Embryonic facial prominence (tissue), 1 donor: ENCODE results near the gene SIN3B.
A peak's percentile ranks its signal among the peaks of the same experiment; 100 is the strongest.

Experiments used
- DNase-seq: peaks from one replicate; pipeline ENCODE4 v3.0.0-alpha.2; 2016; ENCODE audit errors: extremely low spot score

The SIN3B gene

DNA sequence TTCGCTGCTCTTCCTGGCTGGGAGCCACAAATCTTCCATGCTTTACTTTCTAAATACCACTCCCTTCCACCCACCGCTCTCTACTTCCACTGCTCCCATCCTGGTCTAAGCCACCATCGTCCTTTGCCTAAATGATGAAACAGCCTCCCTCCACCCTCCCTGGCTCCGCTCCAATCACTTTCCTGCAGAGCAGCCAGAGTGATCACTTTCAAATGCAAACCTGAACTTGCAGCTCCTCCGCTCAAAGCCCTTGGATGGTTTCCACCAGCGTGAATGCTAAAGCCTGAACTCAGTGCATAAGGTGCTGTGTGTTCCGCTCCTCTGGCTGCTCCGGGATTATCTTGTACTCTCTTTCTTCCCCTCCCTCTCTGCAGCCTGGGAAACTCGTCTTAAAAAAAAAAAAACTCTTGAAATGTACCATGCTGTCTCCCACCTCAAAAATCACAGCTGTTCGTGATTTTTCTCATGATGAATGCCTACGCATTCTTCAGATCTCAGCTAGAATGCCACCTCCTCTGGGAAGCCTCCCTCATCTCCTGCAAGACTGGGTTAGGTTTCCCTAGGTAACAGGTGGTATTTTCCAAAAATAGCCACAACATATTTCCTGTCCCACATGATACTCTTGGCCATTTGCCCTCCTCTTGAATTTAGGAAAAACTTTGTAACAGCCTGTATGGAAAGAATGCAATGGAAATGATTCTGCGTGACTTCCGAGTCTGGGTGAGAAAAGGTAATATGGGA is 3.7 kb upstream of the SIN3B start:
- peak; percentile 25 for DNase-seq

DNA sequence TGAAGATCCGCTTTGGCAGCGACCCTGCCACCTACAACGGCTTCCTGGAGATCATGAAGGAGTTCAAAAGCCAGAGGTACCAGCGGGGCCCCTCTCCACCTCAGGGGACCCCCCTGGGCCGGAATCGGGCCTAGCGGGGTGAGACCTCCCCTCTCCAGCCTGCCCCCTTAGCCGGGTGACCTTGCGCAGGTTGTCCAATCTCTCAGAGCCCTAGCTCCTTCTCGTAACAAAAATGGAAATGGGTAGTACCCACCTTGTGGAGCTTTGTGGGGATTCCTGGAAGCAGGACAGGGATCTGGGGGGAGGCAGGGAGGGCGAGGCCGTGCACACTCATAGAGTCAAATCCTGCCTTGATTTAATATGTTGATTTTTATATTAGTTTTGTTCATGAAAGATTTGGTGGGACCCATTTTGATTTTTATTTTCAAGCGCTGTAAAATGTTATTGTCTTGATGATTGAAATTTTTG is 658 bp downstream of the SIN3B start:
- no peak for DNase-seq

DNA sequence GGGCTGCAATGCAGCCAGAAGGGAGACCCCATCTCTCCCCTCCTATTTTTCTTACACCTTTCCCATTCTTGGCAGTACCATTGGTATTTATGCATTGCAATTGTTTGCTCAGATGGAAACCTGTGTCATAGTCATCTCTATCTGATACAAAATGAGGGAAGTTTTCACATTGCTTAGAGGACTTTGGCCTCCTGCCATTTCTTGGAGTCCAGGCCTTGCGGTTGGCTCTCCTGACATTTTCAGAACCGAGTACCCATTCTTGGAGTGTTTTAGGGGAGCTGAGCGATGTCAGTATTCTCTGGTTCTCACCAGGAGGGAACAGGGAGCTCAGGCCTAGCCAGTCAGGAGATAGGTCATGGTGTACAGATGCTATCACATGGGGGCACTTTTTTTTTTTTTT is 1.5 kb downstream of the SIN3B start:
- no peak for DNase-seq

DNA sequence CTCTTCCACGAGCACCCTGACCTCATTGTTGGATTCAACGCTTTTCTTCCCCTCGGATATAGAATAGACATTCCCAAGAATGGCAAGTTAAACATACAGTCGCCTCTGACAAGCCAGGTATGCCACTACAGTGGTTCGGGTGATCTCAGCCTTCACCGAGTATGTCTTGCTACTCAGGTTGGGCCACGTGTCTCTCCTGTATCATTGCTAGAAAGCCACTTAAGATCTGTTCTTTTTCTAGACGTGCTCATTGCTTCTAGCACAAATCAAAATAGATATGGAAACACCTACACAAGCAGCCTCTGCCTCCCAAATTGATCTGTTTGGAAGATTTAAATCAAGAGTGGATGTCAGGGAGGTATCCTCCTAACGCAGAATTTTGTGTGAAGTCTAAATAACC is 2.3 kb downstream of the SIN3B start:
- DNase-seq = no peak

DNA sequence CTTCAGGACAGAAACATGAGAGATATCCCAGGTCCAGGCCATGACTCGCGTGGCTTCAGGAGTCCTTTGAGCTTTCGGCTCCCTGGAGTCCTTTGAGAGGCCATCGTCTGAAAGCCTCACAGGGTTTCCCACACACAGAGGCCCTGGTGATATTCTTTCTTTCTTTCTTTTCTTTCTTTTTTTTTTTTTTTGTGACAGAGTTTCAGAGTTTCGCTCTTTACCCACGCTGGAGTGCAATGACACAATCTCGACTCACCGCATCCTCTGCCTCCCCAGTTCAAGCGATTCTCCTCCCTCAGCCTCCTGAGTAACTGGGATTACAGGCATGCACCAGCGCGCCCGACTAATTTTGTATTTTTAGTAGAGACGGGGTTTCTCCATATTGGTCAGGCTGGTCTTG is 5.5 kb downstream of the SIN3B start:
- DNase-seq = no peak

DNA sequence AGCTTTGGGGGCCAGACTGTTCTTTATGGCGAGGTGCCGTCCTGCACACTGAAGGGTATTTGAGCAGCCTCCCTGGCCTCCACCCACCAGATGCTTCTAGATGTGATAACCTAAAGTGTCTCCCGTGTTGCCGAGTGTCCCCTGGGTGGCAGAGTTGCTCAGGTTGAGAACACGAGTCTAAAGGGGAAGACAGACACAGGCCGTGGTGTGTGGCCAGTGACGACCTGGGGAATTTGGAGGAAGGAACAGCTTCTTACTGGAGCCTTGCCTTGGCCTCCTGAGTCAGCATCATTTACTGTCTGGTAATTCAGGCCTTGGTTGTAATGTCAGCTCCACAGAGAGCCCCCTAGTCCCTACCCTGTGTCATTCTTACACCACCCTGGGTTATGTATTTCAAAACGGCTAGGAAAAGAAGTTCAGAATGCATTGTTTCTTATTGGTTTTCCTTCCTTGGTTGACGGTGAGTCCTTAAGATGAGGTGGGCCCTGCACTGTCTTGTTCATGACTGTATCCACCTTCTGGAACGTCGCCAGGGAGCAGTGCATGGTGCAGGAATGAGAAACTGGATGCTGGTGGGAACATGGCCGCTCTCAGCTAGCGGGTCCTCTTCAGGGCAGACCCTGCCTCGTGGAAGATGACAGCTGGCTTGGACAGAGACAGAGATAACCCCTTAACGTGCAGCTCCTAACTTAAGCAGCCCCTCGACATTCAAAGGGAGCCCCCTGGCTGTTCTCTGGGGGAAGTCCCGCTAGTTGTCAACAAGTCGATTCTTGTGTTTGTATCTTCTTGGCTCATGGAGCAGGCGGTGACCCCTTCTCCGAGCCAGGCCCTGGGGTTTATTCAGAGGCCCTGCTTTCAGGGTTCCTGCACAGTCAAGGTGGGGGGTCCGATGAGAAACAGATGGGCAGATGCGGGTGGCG is 7.2 kb downstream of the SIN3B start:
- no peak for DNase-seq

DNA sequence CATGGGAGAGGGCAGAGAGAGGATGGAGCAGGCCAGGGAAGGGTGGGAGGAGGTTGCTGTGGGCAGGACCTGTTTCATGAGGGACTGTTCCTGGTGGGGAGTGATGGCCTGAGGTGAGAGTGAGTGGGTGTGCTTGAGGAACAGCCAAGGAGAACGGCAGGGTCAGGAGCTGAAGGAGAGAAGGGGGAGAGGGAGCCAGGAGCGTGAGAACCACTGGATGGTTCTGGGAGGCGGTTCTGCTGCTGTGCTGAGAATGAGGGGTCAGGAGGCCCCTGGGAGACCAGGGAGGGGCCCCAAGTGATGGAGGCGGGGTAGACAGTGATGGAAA is 7.8 kb downstream of the SIN3B start:
- no peak for DNase-seq

DNA sequence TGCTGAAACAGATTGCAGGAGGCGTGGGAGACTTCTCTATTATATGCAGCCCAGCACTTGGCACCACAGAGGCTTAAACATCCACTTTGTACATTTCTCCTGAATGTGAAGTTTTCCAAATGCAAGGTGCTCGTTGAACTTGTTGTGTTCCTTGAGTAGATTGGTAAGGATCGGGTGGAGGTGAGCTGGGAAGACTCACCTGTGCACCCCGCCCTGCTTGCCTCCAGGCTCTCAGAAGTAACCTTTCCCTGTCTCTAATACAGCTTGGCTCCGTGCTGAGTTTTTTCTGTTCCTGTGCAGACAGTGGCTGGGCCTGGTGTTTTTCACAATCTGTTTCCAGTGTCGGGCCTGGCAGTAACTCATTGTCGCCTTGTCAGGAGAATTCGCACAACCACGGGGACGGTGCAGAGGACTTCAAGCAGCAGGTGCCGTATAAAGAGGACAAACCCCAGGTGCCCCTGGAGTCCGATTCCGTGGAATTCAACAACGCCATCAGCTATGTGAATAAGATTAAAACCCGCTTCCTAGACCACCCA is 12.3 kb downstream of the SIN3B start:
- DNase-seq = no peak

DNA sequence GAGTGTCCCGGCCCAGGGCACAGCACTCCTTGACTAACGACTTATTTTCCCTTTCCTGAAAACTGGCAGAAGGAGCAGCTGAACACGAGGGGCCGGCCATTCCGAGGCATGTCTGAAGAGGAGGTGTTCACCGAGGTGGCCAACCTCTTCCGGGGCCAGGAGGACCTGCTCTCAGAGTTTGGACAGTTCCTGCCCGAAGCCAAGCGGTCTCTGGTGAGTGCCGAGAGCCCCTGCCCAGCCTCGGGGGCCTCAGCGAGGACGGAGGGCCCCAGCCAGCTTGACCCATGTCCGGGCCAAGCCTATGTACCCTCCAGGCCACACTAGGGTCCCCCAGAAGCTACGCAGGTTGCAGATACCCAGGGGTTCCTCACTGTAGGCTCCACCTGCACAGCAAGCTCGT is 17.7 kb downstream of the SIN3B start:
- no peak for DNase-seq

DNA sequence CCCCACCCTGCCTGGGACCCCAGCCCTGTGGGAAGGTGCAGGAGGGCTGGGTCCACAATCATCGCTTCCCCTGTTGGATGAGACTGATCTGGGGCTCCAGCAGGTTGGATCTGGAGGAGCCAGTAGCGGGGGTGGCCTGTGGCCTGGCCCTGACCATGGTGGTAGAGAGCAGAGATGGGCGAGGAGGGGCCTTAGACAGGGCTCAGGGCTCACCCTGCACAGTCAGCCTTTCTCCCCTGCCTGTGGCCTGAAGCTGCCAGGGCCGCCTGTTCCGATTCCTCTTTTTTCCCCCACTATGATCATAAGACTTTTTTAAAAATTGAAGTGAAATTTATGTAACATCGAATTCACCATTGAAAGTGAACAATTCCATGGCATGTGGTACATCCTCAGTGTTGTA is 18.2 kb downstream of the SIN3B start:
- no peak for DNase-seq

DNA sequence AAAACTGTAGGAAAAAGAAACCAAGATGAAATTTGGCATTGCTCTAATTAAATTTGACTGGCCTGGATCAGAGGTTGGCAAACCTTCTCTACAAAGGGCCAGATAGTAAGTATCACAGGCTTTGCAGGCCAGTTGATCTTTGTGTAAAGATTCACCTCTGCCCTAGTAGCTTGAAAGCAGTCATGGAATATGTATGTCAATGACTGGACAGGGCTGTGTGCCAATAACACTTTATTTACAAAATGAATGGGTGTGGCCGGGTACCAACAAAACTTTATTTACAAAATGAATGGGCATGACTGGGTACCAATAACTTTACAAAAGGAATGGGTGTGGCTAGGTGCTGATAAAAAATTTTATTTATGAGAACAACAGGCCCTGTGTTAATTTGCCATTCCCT is 20.0 kb downstream of the SIN3B start:
- no peak for DNase-seq

DNA sequence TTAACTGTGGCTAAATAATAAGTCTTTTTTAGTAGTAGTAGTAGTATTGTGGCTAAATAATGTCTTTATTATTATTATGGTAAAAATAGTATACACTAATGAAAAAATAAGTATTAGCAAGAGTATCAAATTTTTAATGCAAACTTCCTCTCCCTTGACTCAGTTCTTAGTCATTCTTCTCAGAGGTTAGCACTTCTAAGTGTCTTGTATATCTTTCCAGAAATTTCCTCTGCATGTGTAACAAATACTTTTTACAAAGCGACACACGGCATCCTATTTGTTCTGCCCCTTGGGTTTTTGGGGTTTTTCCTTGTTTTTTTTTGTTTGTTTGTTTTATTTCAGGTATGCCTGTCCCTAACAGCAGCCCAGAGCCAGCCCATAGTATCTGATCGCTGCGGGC is 20.9 kb downstream of the SIN3B start:
- DNase-seq = no peak

DNA sequence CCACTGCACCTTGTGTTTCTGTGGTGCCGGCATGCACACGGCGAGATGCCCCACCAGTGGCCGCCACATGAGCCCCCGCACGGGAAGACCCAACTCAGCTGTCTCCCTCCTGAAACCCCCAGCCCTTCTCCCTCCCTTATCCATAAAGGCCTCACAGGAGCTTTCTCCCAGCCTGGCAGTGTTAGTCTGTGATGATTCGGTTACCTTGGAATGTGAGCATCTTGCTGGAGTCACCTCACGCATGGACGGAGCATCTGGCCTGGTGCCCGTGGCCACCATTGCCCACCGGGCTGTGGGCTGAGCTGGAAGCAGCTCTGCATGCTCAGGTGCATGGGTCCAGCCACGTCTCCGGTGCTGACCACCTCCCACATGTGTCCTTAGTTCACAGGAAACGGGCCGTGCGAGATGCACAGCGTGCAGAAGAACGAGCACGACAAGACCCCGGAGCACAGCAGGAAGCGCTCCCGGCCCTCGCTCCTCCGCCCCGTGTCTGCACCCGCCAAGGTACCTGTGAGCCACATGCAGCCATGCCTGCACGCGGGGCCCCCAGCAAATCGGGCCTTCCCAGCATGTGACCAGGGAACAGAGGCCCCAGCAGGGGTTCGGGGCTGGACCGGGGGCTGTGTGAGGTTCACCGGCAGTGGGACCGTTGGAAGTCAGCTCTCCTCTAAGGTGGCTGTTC is 22.0 kb downstream of the SIN3B start:
- no peak for DNase-seq

DNA sequence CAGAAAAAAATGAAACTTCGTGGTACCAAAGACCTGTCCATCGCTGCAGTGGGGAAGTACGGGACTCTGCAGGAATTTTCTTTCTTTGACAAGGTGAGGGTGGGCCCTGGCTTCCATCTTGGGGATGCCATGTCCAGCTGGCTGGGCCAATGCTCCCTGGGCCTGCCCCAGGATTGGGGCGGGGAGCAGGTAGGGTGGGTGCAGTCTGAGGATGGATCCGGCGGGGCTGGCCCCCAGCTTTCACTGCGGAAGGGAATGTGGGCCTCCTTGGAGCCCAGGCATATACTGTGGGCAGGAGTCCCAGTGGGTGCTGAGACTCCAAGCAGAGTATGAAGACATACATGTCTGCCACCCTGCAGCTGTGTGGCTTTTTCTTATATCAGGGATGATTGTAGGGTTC is 23.9 kb downstream of the SIN3B start:
- no peak for DNase-seq

DNA sequence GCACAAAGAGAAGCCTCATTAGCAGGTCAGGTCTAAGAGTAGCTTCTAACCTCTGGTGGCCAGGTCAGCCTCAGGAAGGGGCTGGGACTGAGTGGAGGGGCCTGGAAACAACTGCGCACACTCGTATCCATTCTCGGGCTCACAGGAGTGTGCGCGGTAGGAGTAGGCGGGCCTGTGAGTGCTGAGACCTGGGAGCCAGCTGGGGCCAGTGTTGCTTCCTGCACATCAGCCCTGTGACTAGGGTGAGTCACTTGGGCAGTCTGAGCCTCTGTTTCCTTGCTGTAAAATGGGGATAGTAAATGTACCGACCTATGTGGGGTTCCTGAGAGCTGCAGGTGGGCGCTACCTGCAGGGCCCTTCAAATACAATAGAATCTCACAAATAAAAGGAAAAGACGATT is 26.9 kb downstream of the SIN3B start:
- no peak for DNase-seq

DNA sequence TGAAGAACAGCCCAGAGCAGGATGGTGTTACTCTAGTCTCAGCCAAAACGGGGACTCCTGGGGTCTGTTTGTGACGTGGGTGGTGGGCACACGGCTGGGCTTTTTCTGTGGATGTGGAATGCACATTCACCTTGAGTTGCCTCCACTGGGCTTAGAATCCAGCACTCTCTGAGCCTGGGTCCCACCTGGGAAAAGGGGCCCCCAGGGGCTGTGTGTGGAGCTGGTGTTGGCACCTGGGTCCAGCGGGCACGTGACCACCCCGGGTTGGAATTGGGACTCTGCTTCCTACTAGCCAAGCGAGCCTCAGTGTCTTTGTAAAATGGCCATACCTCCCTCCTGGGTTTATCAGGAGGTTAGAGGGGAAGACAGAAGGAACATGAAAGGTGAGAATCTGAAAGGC is 30.4 kb downstream of the SIN3B start:
- DNase-seq = no peak

DNA sequence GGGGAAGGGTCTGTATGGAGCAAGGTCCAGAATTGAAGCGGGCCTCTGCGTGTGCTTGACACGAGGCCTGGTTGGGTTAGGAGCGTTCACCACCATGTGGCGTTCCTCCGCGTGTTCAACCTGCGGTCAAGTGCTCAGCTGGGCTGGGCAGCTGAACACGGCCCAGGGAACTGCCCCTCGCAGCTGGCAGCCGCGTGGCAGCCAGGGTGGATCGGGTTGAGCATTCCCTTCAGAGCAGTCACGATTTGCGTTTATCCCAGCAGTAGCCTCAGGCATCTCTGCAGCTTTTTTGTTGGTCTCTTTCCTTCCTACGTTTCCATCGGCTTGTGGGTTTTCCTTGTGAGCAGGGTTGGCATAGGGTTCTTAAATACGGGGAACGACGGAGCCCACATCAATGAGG is 30.9 kb downstream of the SIN3B start:
- DNase-seq = no peak

DNA sequence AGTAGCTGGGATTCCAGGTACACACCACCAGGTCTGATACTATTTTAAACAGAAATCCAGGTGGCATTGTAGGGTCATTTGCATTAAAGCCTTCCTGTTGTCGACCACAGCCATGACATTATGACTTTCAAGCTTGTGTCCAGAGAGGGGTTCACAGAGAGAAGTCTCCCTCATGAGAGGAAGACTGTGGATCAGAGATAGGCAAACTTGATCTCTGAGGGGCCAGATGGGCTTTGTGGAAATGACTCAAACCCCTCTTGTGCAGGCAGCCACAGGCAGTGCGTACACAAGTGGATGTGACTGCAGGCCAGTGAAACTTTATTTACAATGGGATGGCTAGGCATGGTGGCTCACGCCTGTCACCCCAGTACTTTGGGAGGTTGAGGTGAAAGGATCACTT is 31.8 kb downstream of the SIN3B start:
- no peak for DNase-seq

DNA sequence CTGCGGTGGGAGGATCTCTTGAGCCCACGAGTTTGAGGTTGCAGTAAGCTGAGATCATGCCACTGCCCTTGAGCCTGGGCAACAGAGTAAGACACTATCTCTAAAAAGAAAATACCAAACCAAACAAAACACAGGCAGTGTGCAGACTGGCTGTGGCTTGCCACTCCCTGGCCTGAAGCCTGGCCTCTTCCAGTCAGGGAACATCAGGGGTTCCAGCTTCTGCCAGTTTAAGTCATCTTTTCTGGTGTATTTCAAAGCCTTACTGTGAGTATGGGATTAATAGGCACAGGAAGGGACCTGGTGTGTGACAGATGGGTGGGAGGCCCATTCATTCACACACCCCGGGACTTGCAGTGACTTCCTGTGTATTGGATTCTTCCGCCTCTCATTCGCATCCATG is 32.6 kb downstream of the SIN3B start:
- DNase-seq = no peak

DNA sequence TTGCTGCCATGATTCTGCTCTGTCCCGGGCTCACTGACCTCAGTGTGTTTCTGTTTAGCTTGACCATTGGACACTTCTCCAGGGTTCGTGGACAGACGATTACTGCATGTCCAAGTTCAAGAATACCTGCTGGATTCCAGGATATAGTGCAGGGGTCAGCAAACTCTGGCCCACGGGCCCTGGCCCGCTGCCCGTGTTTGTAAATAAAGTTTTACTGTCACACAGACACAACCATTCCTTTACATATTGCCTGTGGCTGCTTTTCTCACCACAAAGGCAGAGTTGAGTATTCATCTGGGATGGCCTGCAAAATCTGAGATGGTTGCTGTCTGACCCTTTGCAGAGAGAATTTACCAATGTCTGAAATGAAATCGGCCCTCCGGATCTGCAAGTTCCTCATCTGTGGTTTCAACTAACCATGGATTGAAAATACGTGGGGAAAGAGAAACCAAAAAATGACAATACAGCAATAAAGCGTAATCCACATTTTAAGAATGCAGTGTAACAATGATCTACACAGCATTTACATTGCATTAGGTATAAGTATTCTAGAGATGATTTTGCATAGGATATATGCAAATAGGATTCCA is 33.7 kb downstream of the SIN3B start:
- no peak for DNase-seq

DNA sequence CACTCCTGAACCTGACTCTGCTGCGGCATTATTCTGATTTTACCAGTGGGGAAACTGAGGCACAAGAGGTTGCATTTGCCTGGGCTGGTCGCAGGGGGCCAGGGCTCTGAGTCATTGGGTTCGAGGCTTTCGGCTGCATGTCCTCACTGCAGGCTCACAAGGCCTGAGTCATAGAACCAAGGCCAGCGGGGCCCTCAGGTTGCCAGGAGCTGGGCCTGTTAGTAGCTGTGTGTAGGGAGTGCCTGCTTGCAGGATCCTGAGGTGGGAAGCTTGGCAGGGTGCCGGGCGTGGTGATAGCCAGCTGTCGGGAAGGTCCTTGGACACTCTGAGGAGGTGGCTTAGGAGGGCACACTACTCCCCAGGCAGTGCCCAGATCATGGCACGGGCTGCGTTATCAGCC is 38.0 kb downstream of the SIN3B start:
- no peak for DNase-seq
